EL (cell line): ENCODE results near the gene PTPRK.

Source experiments
- DNase-seq: peaks from one replicate; pipeline ENCODE4 v3.0.0-alpha.2; 2016

PTPRK gene

DNA sequence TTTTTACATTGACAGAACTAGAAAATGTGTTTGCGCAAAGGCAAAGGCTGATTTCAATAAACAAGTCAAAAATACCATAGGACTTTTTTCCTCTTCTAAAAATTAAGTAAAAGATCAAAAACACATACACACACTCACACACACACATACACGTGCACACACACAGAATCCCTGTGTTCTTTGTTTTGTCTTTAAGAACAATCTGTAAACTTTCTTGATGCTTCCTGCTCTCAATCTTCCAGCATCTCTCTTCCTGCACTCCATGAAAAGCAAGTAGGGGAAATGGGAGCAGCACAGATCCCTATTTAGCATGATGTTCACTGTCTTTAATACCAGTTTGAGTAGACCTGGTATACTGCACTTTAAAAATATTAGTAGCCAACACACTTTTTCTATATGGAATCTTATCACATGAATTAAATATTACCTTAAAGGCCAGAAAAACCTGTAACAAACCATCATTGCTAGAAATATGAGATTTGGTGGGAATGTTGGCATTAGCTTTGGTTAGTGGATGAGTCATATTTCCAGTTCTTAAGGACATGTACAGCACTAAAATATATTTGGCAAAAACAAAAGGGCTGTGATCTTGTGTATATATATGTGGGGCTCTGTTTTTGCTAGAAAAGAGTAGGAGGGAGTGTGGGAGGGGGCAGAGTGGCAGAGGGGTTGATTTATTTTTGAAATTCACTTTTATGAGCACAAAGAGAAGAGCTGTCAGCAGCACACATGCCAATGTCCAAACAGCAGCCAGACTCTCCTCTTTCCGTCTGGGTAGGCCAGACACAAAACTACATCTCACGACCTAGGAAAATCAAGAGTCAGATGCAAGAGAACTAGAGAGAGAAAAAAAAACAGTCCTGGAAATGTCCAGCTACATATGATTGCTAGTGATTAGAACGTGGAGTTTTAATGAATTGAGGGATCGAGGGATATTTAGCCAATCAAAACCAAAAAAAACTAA is 4.6 kb downstream of the PTPRK start:
- DNase-seq, result peak; percentile 37

- DNase-seq, result no peak
These were observed 6.5 kb downstream of the PTPRK start for GRCh38 chr6:128513878-128514277.

GRCh38 chr6:128512296-128512695 is 8.1 kb downstream of the PTPRK start:
- DNase-seq, result no peak

DNA sequence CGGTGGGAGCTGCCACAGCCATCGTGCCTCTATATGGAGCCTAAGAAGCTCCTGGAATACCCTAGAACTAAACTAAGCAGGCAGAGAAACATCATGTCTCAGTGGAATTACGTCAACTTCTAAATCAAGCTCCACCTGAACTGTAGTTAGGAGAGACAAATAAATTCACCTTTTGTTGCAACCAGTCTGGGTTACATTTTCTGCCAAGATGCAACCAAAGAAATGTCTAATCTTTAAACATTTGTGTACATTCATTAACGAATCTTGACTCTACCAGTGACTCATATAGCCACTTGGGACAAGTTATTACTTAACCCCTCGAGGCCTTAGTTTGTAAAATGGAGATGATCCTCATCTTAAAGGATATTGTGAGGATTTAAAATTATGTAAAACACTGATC is 8.9 kb downstream of the PTPRK start:
- DNase-seq, result peak; percentile 59

GRCh38 chr6:128509709-128510108 is 10.7 kb downstream of the PTPRK start:
- DNase-seq, result no peak

GRCh38 chr6:128508588-128509296 is 11.7 kb downstream of the PTPRK start:
- DNase-seq, result peak; percentile 92

DNA sequence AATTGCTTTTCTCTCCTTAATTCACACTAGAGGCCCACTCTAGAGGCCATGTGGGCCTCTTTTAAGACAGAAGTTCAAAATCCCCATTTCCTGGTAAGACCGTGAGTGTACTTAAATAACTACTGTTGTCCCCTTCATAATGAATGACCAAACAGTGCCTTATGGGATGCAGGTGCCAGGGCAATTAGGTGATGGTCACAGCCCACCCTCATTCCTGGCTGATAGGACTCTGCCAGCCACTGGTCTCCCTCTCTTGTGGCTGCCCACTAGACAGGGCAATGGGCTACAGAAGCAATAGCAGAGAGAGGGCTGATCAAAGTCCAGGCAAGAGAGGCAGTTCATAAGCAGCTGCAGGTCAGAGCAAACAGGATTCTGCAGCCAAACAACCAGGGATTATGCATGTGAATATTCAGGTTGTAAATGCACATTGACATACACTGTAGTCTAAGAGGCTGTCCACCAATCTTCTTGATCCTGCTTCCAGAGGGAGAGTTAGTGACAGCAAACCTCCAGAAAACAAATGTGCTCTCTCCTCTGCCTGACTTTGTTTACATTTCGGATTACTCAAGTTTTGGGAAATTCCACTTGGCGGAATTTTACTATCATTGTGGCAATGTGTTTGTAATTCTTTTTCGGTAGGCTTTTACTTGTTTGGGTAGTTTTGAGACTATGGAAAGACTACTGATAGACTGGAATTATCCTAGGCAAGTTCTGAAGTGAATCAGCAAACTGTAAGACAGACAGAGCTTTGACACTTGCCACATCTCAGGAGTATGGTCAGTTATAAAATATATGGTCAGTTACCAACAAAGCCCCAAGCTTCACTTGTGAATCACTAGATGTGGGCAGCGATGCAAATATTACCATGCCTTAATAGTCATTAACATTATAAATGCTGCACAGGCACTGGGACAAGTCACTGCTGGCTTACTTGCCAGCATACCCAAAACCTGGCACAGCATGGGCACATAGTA is 12.8 kb downstream of the PTPRK start:
- DNase-seq, result peak; percentile 77

DNA sequence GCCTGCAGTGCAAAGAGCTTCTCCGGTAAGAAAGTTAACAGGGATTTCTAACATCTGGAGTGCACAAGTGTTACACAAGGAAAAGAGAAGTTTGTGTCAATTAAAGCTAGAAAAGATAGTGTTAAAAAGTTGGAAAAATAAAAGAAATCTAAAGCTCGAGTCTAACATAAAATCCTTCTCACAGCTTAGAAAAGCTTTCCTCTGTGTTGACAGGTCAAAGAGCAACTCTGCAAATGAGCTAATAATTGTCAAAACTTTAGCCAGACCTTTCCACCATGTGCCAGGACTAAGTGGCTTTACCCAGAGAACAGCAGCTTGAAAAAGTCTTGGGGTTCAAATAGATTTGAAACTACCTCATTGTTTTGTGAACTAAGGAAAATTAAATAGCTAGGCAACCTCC is 14.8 kb downstream of the PTPRK start:
- no peak for DNase-seq

DNA sequence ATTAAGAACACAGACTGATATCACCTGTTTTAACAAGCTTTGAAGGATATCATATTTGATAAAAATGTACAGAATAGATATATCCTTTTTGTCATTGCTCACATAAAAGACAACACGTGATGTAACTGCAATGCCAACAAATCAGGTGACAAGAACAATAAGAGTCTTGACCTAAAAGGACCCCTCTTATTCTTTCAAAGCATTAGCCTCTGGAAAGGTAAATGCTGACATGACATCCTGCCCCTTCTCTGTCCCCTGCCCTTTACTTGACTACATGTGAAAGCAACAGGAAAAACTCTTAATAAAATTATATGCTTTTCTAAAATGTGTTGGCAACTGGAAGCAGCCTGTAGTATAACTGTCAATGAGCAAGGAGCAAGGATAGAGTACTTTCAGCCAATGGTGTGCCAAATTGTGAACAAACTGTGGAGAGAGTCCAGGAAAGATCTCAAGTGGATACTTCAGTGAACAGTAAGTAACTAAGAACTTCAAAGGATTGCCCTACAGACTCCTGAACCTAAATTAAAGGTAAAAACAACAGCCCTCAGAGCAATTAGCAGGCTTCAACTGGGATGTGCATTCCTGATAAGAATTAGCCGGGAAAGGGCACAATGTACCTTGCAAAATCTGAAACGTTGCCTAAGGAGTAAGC is 16.3 kb downstream of the PTPRK start:
- no peak for DNase-seq

GRCh38 chr6:128500749-128501600 is 19.4 kb downstream of the PTPRK start:
- DNase-seq, result peak; percentile 37

DNA sequence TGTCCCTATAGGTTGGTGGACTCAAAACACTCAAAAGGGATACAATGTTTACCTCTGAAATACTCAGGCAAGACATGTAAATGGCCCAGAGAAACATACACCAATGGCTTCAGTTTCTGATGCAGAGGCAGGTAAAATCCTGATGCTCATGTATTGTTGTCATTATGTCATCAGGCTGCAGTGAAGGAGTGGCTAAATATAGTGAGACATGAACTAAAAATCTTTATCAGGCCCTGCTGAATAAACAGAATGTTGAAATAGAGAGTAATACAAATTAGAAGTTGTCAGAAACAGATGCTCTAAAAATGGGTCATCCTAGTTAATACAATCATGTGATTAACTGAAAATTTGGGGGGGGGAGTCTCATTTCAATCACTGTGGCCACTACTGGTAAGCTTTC is 20.4 kb downstream of the PTPRK start:
- peak; percentile 14 for DNase-seq

DNA sequence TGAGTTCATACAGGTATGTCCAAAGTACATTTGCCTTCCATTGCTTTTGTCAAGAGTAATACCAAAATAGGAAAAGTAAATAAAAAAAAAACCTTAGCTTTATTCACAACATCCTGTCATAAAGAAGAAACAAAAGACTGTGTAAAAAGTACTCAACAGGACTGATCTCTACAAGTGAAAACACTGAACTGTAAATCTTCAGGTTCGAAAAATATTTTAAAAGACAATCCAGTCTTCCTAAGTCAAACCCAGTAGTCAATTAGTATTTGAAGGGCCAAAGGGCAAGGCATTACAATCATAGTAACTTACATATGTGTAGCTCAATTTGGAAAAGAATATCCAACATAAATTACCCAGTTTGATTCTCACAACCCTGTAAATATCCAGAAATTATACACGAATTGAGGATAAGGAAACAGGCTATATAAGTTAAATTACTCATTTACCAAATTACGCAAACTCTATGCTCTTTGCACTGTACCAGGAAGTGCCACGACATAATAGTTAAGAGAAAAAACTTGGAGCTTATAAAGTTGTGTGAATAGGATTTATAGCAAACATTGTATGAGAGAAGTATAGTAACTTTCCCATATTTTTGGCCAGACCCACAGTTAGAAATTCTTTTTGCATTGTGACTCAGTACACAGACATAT is 21.2 kb downstream of the PTPRK start:
- DNase-seq, result no peak

GRCh38 chr6:128498234-128498633 is 22.2 kb downstream of the PTPRK start:
- no peak for DNase-seq

- DNase-seq, result no peak
These were observed 24.7 kb downstream of the PTPRK start for GRCh38 chr6:128495536-128496333.

- DNase-seq, result no peak
These were observed 26.0 kb downstream of the PTPRK start for GRCh38 chr6:128494440-128494839.

DNA sequence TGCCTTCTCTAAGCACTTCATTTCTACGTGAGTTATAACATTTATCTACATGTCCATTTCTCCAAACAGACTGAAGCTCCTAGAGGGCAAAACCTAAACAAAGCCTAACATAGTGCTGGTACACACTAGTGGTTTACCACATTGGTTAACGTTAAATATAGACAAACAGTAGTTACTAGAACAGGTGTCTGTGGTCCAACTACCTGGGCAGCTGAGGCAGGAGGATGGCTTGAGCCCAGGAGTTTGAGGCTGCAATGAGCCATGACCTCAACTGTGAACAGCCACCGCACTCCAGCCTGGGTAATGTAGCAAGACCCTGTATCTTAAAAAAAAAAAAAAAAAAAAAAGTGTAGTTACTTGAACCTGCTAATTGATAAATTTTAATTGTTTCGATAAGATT is 26.5 kb downstream of the PTPRK start:
- no peak for DNase-seq

DNA sequence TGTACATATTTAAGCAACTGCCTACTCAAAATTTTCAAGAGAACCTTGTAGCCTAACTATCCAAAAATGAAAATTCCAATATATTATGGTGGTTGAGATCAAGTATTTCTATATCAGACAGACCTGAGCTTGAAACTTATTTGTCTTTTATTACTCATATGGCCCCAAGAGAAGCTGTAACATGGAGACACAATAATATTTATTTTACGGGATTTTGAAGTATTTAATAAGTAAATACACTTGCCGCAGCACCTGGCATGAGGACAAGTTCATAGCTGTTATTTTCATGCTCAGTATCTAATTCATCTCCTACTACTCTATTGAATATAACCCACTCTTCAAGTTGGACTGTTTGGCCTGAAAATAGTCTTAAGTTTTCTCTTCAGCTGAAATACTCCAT is 28.0 kb downstream of the PTPRK start:
- DNase-seq, result no peak

- DNase-seq, result no peak
These were observed 28.7 kb downstream of the PTPRK start for GRCh38 chr6:128491610-128492206.

DNA sequence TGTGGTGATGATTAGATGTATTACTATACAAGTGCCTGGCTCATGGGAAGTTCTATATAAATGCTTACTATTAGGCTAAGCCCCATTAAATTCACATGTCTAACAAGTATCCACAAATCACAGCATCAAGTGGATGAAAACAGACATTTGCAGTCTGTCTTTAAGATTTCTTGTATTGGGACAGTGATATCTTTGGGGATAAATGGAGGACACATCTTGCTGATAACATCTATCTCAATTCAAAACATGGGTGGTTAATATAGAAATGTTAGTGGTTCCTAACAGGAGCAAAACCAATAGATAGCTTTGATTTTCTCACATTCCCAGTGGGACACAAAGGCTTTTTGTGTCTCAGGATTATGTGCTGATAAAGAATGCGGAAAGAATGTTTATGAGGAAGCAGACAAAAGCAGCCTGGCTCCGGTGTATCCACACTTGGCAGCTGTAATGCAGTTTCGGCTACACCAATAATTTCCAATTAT is 29.3 kb downstream of the PTPRK start:
- DNase-seq, result no peak
